Lower leg skin (tissue), 4 donors: Measurements from ENCODE around the gene RIC8B. TPM values are rescaled to one million over a fixed set of nuclear protein-coding genes. Genes with fewer than 3 reads are reported as not detected.

ENCODE experiments used
- DNase-seq, 2 donors: peaks; one replicate each; pipeline ENCODE4 v3.0.0-alpha.2; 2019; ENCODE audit warnings: low spot score in 2 of 2
- H3K4me3 ChIP-seq: fragments of 200-600 bp; sonication (generic); 2 replicates; pipeline ENCODE4 v1.5.1; 2017; ENCODE audit warnings: mild to moderate bottlenecking, low read depth; ENCODE audit not compliant: poor library complexity, severe bottlenecking
- POLR2A ChIP-seq, 2 donors: fragments of 450-650 bp; IDR thresholded peaks; one replicate each; pipeline ENCODE4 v1.6.1; 2016 to 2017; ENCODE audit warnings: antibody characterized with exemption in 2 of 2, mild to moderate bottlenecking in 1 of 2, moderate library complexity in 1 of 2
- WGBS, 2 donors: methylation state at CpG; one replicate each; pipeline ENCODE4 v1.1.5; 2018; 5-methylcytosine and 5-hydroxymethylcytosine counted together
- intact Hi-C: fragments of 100-400 bp; cut with DNase I; formaldehyde crosslinking; loops from one replicate; pipeline ENCODE4 v1.15.0; 2023; ENCODE audit warnings: low total_unique reads
- total RNA-seq, 4 donors: library from RNA; depleted of rRNA; stranded (reverse); fragments of >200 nt; gene quantifications; one replicate each; pipeline ENCODE4 v1.1.0, GENCODE V29; 2016
- TF ChIP-seq, protein P1 (sequence below), 3 donors: fragments of 450-650 bp; IDR thresholded peaks; one replicate each; pipeline ENCODE4 v1.5.1; 2016; ENCODE audit warnings: antibody characterized with exemption in 3 of 3, mild to moderate bottlenecking in 3 of 3, moderate library complexity in 2 of 3

RIC8B gene
- total RNA-seq, 4 donors from 2014 or later = 7.0 to 9.1 (median 8.3) TPM

DNA sequence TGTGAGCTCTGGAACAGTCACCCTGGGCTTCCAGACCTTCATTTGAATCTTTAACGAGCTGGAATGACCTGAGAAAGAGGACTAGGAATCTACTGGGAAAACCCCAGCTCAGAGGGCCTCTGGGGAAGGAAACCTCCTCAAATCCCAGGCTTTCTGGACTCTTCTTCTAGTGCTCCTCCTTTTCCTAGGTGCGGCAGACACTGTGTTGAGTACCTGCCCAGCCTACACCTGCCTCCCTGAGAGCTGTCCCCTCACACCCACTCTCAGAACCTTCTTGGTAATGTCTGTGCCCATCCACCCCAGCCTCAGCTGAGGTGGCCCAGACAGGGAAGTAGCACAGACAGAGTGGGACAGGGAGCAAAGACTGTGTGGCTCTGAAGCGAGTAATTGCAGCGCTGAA, 133.4 kb downstream of the RIC8B start:
- intact Hi-C loops = no loop called here
- 67 to 82% methylated on average over 4 of the region's 4 CpGs for WGBS, 2 donors
- DNase-seq = no peak
- H3K4me3 ChIP-seq = no peak overlapping the region
- TF ChIP-seq POLR2A (IDR thresholded peaks at IDR 0.05) = no peak
- TF ChIP-seq, protein P1, sequence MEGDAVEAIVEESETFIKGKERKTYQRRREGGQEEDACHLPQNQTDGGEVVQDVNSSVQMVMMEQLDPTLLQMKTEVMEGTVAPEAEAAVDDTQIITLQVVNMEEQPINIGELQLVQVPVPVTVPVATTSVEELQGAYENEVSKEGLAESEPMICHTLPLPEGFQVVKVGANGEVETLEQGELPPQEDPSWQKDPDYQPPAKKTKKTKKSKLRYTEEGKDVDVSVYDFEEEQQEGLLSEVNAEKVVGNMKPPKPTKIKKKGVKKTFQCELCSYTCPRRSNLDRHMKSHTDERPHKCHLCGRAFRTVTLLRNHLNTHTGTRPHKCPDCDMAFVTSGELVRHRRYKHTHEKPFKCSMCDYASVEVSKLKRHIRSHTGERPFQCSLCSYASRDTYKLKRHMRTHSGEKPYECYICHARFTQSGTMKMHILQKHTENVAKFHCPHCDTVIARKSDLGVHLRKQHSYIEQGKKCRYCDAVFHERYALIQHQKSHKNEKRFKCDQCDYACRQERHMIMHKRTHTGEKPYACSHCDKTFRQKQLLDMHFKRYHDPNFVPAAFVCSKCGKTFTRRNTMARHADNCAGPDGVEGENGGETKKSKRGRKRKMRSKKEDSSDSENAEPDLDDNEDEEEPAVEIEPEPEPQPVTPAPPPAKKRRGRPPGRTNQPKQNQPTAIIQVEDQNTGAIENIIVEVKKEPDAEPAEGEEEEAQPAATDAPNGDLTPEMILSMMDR (IDR thresholded peaks at IDR 0.05) = no peak

DNA sequence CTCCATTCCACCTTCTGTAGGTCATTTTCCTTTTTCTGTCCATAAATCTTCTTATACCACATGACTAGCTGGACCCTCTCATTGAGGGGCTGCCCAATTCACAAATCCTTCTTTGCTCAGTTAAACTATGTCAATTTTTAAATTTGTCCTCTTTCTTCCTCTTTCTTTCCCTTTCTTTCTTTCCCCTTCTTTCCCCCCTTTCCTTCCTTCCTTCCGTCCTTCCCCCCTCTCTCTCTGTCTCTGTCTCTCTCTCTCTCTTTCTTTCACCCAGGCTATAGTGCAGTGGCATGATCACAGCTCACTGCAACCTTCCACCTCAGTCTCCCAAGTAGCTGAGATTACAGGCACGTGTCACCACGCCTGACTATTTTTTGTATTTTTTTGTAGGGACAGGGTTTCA, 134.1 kb downstream of the RIC8B start:
- no peak for DNase-seq
- WGBS, 2 donors = 79 to 86% methylated on average over 3 of the region's 3 CpGs
- intact Hi-C loops = no loop called here
- TF ChIP-seq POLR2A (IDR thresholded peaks at IDR 0.05) = no peak
- TF ChIP-seq, protein P1 (IDR thresholded peaks at IDR 0.05) = no peak
- no peak overlapping the region for H3K4me3 ChIP-seq

DNA sequence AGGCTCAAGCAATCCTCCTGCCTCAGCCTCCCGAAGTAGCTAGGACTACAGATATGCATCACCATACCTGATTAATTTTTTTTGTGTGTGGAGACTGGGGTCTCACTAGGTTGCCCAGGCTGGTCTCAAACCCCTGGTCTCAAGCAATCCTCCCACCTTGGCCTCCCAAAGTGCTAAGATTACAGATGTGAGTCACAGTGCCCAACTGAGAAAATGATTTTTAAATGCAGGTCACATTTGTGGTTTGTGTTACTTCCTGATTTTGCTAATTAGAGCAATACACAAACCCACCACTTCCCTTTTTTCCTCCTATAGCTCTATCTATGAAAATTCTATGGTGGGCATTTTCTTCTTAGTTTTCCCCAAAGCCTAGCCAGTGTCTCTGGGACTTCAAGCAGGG, 135.7 kb downstream of the RIC8B start:
- WGBS, 2 donors = 94 to 100% methylated on average over 1 of the region's 1 CpG
- intact Hi-C loops = loop anchor here (10.0 kb wide), 1 partner anchor 525 kb away; no protein-coding TSS in a partner anchor
- H3K4me3 ChIP-seq = no peak overlapping the region
- DNase-seq = no peak
- TF ChIP-seq, protein P1 (IDR thresholded peaks at IDR 0.05) = no peak
- no peak for TF ChIP-seq POLR2A (IDR thresholded peaks at IDR 0.05)

DNA sequence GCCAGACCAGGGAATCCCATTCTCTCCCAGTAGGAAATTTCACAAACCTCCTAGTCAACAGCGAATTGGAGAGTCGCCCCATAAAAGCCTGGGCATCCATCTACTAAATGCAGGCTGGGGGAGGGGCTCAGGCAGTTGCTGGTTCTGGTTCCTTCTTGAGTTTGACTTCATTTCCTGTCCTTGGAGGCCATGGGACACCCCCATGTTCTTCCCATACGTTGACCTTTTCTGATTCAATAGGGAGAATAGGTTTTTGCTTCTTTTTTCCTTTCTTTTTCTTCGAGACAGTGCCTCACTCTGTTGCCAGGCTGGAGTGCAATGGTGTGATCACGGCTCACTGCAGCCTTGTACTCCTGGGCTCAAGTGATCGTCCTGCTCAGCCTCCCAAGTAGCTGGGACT, 137.1 kb downstream of the RIC8B start:
- 74 to 82% methylated on average over 6 of the region's 6 CpGs for WGBS, 2 donors
- intact Hi-C loops = loop anchor here (10.0 kb wide), 1 partner anchor 527 kb away; no protein-coding TSS in a partner anchor
- TF ChIP-seq, protein P1 (IDR thresholded peaks at IDR 0.05) = no peak
- no peak for TF ChIP-seq POLR2A (IDR thresholded peaks at IDR 0.05)
- DNase-seq = no peak
- no peak overlapping the region for H3K4me3 ChIP-seq

DNA sequence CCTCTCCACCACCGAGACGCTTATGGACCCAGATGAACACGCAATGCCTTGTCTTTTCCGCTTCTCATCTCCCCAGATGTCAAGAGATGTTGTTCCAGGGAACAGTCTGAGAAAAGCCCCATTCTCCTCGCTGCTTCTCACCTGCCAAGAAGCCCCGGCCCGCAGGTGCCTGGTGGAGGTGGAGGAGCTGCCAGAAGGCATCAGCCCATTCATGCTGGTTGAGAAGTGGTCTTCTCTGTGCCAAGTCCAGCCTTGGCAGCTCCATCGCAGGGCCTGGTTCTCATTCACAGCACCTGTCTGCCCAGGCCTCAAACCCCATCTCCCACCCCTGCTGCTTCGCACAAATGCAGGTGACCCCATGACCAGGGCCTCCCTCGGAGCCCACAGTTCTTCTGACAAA, 139.0 kb downstream of the RIC8B start:
- TF ChIP-seq, protein P1 (IDR thresholded peaks at IDR 0.05) = no peak
- TF ChIP-seq POLR2A (IDR thresholded peaks at IDR 0.05) = no peak
- DNase-seq = no peak
- WGBS, 2 donors = 86 to 90% methylated on average over 10 of the region's 10 CpGs
- H3K4me3 ChIP-seq = no peak overlapping the region
- intact Hi-C loops = loop anchor here (10.0 kb wide), 1 partner anchor 529 kb away; no protein-coding TSS in a partner anchor
